HG03575 (cell line): ENCODE data around the gene AFF2.

Source experiments
- ATAC-seq: cut with Tn5 transposase; IDR thresholded peaks from one replicate; pipeline ENCODE4 v1.9.1; 2021; ENCODE audit not compliant: unreplicated experiment, insufficient number of reproducible peaks, low FRiP score; ENCODE audit errors: extremely low read depth

Gene AFF2

GRCh38 chrX:148500423-148501385 is at the start of gene AFF2:
Gene AFF2, plus strand, starts transcription at chrX:148500617. Its CDS starts 481 bp downstream, at chrX:148501098.
- ATAC-seq, result no peak

DNA sequence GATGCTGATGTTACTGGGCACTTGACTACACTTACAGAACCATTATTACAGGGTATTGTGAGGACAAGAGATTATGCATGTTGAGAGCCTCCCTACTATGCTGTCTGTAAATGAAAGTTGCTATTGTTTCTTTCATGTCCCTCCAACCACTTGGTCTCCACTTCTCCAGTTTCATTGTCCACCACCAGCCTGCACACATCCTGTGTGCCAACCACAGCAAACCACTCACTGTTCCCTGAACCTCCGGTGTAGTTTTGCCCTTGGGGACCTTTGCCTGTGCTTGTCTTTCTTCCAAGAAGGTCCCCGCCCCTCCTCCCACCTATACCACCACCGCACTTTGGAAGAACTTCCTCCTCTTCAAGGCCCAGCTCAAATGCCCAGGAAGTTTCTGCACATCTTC is 43.1 kb upstream of the AFF2 start:
- no peak for ATAC-seq

DNA sequence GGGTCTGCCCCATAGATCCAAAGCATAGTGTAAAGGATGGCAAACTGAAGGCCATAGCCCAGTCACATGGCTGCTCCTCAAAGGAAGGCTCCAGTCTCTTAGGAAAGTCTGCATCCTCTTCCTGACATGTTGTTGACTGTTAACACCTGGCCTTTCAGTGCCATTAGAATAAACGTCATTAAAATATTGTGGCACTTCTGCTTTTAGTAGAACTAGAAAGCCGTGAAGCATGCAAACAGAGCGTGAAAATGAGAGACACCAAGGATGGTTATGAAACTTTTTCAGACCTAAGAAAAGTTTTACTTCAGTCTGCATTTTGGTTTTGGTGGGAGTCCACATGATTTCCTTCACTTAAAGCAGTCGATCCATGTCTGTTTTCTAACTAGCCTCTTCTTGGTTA is 41.1 kb upstream of the AFF2 start:
- ATAC-seq, result peak; percentile 82

DNA sequence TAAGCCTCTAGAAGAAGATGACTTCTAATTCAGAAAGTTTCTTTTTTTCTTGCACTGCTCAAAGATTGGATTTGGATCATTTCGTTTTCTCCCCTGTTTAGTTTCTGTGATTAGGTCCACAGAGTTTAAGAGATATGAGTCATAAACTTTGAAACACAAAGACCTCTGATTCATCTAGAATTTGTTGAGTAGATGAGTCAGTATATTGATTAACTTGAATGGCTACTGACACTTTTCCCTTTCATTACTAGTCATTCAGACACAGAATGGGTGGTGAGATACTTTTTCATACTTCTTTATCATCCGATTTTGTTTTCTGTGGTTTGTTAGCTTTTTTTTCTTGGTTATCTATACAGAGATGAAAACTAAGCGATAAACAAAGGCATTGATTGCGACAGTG is 34.1 kb upstream of the AFF2 start:
- peak; percentile 84 for ATAC-seq

GRCh38 chrX:148470324-148470723 is 30.1 kb upstream of the AFF2 start:
- ATAC-seq, result no peak

DNA sequence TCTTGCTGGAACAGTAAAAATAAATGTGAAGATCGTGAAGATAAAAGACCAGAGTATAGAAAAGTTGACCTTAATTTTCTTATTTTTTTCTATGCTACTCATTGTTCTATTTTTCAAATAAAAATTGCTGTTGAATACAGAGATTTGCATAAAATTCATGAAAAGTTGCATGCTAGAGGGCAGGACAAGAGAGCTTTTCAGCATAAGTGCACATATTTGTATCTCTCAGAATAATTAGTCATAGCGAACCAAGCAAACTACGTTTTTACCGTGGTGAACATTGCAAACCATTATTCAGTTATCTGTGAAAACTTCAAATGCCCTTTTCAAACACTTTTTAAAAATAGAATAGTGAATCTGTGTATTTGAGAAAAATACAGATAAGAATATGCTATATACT is 26.4 kb upstream of the AFF2 start:
- no peak for ATAC-seq

GRCh38 chrX:148492057-148492456 is 8.4 kb upstream of the AFF2 start:
- no peak for ATAC-seq

DNA sequence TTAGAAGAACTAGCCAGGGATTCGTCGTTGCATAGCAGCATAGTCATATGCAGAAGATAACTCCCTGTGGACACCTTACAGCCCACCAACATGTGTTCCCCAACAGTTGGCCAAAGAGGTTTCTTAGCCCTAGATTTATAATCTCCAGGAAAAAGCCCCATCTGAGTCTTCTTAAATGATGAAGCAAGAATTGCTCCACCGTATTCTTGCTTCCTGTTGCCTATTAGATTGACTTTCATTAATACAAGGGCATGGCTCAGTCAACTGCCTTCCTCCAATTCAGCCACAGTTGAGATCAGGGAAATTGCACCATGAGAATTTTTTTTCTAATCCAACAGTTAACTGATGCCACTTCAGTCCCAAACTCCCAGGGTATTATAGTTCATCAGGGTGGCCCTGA is 5.2 kb upstream of the AFF2 start:
- ATAC-seq, result no peak

DNA sequence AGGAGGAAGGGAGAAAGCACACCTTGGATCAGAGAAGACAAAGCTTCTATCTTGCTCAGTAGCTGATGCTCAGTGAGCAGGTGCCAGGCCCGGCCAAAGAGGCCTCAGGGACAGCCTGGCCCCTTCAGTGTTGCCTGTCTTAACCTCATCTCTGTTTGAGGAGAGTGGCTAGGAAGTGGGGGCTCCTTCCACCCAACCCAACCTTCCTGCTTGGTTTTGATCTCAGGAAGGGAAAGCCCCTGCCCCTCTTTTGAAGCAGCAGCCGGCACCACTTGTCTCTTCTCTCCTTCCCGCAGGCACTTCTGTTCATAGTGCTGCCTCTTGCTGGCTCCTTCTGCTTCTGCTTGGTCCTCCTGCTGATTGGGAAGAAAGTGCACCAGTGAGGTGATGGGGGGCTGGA is 2.4 kb upstream of the AFF2 start:
- no peak for ATAC-seq

GRCh38 chrX:148499638-148500422 is 587 bp upstream of the AFF2 start:
- ATAC-seq, result no peak

- no peak for ATAC-seq
Observed at GRCh38 chrX:148501386-148502066, 1.1 kb downstream of the AFF2 start.

GRCh38 chrX:148504506-148504905 is 4.1 kb downstream of the AFF2 start:
- ATAC-seq, result no peak

- ATAC-seq, result no peak
Observed at GRCh38 chrX:148507418-148507817, 7.0 kb downstream of the AFF2 start.

- no peak for ATAC-seq
Observed at GRCh38 chrX:148512453-148512852, 12.0 kb downstream of the AFF2 start.

GRCh38 chrX:148513661-148514060 is 13.2 kb downstream of the AFF2 start:
- no peak for ATAC-seq

DNA sequence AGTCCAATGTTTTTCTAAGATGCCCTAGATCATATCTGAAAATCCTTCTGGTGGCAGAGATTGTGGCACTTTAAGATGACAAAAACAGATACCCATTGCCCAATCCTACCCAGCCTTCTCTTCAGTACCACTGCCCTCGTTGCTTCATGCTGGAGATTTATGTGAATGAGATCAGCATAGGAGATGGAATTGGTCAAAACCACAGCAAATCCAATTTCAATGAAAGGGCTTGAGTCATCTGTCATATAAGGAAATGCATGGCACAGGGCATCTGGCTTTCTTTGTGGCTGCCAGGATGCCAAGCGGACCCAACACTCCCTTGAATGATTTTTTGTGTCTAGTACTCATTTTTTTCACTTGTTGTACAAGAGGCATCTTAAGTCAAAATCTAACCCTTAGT is 16.8 kb downstream of the AFF2 start:
- no peak for ATAC-seq

- no peak for ATAC-seq
Observed at GRCh38 chrX:148522006-148522405, 21.6 kb downstream of the AFF2 start.

- ATAC-seq, result no peak
Observed at GRCh38 chrX:148523303-148524080, 23.1 kb downstream of the AFF2 start.
